Loucy (cell line): Measurements from ENCODE around the gene FOXL1.

Source experiments
- EZH2phosphoT487 ChIP-seq: fragments of 200-600 bp; IDR thresholded peaks from 2 replicates; pipeline ENCODE4 v1.6.1; 2018; ENCODE audit warnings: antibody characterized with exemption, mild to moderate bottlenecking, moderate library complexity, borderline replicate concordance
- TF ChIP-seq, protein P1 (sequence below): fragments of 200-600 bp; sonication (generic); conservative IDR thresholded peaks from 2 replicates; pipeline ENCODE4 v1.5.1; 2014; ENCODE audit warnings: mild to moderate bottlenecking, antibody characterized with exemption, low read length

DNA sequence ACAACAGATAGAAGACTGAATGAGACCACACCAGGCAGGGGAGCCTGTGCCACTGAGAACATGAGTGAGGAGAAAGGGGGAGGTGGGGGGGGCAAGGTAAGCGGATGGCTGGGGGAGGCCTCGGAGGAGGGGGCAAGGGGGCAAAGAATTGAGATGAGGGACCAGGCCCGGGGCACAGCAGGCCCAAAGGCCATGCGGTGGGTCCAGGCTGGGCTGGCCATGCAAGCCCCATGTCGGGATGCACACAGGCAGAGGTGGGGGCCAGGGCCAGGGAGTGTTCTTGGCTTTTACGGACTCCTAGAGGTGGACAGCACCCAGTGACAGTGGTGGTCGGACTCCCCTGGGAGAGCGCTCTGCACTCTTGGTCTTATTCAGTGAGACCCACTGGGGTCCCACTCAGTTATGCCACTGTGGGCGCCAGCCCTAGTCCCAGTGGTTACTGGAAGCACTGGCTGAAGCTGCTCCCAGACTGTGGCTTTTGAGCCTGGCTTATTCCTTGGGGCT lies 18.5 kb upstream of the FOXL1 start:
- TF ChIP-seq, protein P1, sequence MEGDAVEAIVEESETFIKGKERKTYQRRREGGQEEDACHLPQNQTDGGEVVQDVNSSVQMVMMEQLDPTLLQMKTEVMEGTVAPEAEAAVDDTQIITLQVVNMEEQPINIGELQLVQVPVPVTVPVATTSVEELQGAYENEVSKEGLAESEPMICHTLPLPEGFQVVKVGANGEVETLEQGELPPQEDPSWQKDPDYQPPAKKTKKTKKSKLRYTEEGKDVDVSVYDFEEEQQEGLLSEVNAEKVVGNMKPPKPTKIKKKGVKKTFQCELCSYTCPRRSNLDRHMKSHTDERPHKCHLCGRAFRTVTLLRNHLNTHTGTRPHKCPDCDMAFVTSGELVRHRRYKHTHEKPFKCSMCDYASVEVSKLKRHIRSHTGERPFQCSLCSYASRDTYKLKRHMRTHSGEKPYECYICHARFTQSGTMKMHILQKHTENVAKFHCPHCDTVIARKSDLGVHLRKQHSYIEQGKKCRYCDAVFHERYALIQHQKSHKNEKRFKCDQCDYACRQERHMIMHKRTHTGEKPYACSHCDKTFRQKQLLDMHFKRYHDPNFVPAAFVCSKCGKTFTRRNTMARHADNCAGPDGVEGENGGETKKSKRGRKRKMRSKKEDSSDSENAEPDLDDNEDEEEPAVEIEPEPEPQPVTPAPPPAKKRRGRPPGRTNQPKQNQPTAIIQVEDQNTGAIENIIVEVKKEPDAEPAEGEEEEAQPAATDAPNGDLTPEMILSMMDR: no peak
- no peak for TF ChIP-seq EZH2phosphoT487
